Epithelial cell of esophagus (primary cell): Measurements from ENCODE around the gene APOBEC3B.
"Not testable (repeated sequence)": the region's sequence is repeated elsewhere in the genome, so short reads cannot be mapped to it uniquely, and the experiment has no call there.

Experiments
- DNase-seq: peaks from one replicate; pipeline ENCODE4 v3.0.0; 2010; ENCODE audit warnings: low read depth
- H3K4me3 ChIP-seq: 2 replicates; pipeline ENCODE4 v1.5.1; 2011; ENCODE audit warnings: mild to moderate bottlenecking, low read length, control low read depth
- CTCF ChIP-seq: IDR thresholded peaks from 2 replicates; pipeline ENCODE4 v1.5.1; 2011; ENCODE audit warnings: low read depth, mild to moderate bottlenecking, low read length, control low read depth, inconsistent platforms; ENCODE audit not compliant: insufficient read depth; ENCODE audit errors: missing control alignments

APOBEC3B gene

GRCh38 chr22:38938925-38939324, 43.2 kb upstream of the APOBEC3B start:
- H3K4me3 ChIP-seq = no peak overlapping the region

GRCh38 chr22:38940811-38941384, 41.2 kb upstream of the APOBEC3B start:
- no peak for DNase-seq
- H3K4me3 ChIP-seq = no peak overlapping the region
- no peak for TF ChIP-seq CTCF

More at GRCh38 chr22:38938925-38939324, 43.2 kb upstream of the APOBEC3B start:
- no peak for DNase-seq
- TF ChIP-seq CTCF = no peak

- TF ChIP-seq CTCF = no peak
- DNase-seq = no peak
- H3K4me3 ChIP-seq = no peak overlapping the region
Observed at GRCh38 chr22:38941488-38941987, 40.6 kb upstream of the APOBEC3B start.

- DNase-seq = no peak
- TF ChIP-seq CTCF = no peak
- H3K4me3 ChIP-seq = no peak overlapping the region
Observed at GRCh38 chr22:38942702-38943101, 39.4 kb upstream of the APOBEC3B start.

- no peak for TF ChIP-seq CTCF
- H3K4me3 ChIP-seq = no peak overlapping the region
- DNase-seq = no peak
Observed at GRCh38 chr22:38943201-38943600, 38.9 kb upstream of the APOBEC3B start.

GRCh38 chr22:38943882-38944281, 38.3 kb upstream of the APOBEC3B start:
- TF ChIP-seq CTCF = no peak
- no peak overlapping the region for H3K4me3 ChIP-seq
- no peak for DNase-seq

GRCh38 chr22:38944653-38945052, 37.5 kb upstream of the APOBEC3B start:
- DNase-seq = no peak
- H3K4me3 ChIP-seq = no peak overlapping the region
- no peak for TF ChIP-seq CTCF

- not testable (repeated sequence) for H3K4me3 ChIP-seq
- peak; percentile 29 for DNase-seq
Observed at GRCh38 chr22:38945706-38946338, 36.3 kb upstream of the APOBEC3B start.
